ENCODE results near the gene ECE1.
"Not testable (repeated sequence)": the region's sequence is repeated elsewhere in the genome, so short reads cannot be mapped to it uniquely, and the experiment has no call there.

The ECE1 gene

DNA sequence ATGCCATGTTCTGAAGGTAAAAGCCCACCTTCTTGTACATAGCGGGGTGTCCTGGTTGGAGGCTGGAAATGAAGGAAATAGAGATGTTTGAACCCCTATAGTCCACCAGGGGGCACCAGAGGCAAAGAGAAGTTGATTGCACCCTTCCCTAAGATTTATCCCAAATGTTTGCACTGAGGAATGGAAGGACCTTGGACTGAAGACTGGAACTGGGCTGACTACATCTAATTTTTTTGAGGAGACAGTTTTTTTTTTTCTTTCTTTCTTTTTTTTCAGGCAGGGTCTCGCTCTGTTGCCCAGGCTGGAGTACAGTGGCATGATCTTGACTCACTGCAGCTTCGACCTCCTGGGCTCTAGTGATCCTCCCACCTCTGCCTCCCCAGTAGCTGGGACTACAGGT lies 58.2 kb downstream of the ECE1 start:
- peak in 1 of 2 donors; percentile 26 for DNase-seq (ENCODE audit: low read depth in 1 of 2, low spot score in 1 of 2)

DNA sequence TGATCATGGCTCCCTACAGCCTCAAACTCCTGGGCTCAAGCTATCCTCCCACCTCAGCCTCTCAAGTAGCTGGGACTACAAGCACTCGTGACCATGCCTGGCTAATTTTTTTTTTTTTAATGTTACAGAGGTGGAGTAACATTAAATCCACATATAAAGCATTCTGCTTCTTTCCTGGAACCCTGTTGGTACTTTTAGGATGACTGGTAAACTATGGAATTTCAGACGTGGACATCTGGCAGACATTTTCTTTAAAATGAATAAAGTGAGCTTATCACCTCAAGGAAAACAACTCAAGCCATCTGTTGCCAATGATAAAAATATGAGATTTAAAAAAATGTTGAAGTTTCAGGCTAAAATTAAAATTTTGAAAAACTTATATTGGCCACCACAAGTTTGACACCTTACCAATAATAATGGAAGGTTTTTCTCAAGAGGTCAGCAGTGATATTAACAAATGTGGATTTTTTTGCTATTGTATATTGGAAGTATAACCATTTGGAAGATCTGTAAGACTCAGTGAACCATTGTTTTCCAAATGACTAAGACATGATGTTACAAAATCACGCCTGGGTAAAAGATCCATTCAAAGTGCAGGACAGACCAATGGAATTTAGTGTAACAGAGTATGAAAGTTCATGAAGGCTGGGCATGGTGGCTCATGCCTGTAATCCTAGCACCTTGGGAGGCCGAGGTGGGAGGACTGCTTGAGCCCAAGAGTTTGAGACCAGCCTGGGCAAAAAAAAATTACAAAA lies 60.8 kb downstream of the ECE1 start:
- DNase-seq (ENCODE audit: low read depth in 1 of 2, low spot score in 1 of 2) = no peak

DNA sequence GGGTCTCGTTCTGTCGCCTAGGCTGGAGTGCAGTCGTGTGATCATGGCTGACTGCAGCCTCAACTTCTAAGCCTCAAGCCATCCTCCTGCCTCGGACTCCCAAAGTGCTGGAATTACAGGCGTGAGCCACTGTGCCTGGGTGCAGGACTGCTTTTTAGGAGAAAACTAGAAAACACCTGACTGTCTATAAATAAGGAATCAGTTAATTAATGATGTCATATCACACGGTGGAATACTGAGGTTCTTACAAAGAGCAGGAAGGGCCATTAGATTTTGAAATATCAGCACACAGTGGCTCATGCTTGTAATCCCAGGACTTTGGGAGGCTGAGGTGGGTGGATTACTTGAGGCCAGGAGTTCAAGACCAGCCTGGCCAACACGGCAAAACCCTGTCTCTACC lies 62.0 kb downstream of the ECE1 start:
- DNase-seq (ENCODE audit: low read depth in 1 of 2, low spot score in 1 of 2) = not testable (repeated sequence)

DNA sequence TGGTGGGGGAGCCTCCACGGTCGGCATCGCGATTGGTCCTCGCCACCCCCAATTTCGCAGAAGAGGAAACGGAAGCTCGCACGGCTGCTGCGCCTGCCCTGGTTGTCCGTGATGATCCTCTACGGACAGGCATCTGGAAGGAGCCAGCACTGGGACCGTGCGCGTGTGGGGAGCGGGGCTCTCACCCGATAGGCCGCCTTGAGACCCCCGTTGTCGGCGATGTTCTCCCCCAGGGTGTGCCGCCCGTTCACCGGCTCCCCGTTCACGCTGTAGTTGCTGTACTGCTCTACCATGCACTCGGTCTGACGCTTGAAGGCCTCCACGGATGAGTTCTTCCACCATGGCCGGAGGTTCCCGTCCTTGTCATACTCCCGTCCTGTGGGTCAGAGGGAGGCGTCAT lies 65.2 kb downstream of the ECE1 start:
- no peak for DNase-seq (ENCODE audit: low read depth in 1 of 2, low spot score in 1 of 2)

DNA sequence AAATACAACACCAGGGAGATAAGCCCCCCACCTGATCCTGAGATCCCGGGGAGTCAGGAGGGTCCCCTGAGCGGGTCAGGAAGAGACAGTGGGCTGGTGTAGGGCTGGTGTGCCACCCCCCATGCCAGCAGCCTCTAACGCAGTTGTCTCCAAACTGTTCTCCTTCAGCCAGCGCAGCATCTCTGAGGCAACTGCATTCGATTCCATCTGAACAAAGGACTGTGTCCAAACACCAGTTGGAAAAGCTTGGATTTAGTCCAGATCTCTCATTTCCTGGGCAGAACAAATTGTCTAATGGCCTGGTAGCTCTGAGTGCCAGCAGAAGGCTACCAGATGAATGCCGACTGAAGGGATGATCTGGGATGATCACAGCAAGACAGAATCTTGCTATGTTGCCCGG lies 69.4 kb downstream of the ECE1 start:
- DNase-seq (ENCODE audit: low read depth in 1 of 2, low spot score in 1 of 2) = no peak

DNA sequence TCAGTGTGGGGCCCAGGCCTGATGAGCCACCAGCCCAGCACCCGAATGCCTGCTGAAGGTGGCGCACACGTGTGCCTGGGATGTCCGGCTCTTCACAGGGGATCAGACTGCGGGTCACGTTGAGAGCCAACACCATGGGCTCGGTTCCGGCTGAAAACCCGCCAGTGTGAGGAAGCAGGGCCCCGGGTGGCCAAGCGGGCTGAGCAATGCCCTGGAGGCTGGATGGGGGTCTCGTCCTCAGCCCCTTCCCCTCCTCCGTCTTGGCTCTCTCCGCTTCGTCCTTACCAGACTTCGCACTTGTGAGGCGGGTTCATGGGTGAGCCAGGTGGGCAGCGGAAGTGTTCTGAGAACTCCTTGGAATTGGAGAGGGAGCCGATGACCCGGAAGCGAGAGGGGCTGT lies 70.6 kb downstream of the ECE1 start:
- DNase-seq (ENCODE audit: low read depth in 1 of 2, low spot score in 1 of 2) = no peak

DNA sequence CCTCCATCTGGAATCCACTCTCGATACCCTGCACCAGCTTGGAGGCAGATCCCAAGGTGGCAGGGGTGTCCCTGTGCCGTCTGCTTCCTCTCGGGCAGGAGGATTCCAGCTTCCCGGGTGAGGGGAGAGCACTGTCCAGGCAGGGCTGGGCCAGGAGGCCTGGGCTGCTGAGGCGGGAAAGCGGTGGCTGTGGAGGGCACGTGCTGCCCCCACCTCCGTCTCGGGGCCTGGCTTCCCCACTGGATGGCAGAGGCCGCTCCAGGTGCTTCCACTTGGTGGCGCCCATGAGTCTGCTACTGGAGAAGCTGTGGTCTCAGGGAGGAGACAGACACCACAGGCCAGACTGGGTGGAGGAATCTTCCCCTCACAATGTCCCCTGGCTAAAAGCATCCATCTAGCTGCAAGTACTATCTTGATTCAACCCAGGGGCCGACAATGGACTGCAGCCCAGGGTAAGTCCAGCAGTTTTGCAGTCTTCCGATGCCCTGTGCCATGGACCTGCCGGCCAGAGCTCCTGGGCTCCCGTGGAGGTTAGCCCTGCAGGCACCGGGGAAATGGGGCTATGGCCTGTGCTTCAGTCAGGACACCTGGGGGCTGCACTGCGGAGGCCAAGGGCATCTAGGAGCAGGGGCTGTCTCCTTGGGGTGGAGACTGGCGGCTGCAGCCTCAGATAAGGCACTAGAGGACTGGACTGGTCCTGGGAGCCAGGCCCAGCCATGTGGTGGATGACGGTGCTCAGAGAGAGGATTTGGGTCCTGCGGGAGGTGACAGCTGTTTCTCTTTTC lies 72.3 kb downstream of the ECE1 start:
- peak in 1 of 2 donors; percentile 18 for DNase-seq (ENCODE audit: low read depth in 1 of 2, low spot score in 1 of 2)

DNA sequence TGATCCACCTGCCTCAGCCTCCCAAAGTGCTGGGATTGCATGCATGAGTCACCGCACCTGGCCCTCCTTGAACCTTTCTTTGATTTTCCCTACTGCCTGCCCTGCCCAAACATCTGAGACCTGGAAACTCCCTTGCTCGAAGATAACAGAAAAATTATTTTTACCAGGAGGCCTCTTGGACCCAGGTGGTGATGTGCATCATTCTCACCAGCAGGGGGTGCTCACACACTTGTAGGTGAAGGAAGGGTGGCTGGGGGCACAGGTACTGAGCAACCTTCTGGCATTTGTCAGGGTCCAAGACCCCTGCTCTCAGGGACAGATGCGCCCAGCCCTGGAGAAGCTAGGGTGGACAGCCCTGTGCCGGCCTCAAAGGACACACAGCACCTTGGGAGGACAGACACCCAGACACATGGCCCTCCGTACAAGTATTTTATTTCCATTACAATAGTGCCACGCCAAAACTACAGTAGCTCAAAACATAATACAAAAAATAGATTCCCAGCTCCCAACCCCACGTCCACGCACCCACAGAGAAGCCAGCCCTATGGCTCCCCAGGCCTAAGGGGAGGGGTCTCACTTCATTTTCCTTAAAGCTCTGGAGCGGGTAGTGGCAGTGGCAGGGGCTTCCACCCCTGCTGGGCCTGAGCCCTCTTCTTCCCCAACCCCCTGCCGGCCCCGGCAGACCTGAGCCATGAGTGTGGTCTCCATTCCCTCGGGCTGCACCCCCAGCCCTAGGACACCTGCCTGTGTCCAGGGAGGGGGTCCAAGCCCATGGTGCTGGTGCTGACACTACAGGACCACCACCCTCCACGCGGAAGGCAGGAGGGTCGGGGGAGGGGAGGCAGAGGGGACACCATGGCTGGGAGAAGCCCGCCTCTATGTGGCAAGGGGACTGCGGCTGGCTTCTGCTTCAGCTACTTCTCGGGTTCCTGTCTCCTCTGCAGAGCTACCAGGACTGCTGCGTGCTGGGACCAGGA lies 73.1 kb downstream of the ECE1 start:
- DNase-seq (ENCODE audit: low read depth in 1 of 2, low spot score in 1 of 2) = peak; percentile 49 to 64

DNA sequence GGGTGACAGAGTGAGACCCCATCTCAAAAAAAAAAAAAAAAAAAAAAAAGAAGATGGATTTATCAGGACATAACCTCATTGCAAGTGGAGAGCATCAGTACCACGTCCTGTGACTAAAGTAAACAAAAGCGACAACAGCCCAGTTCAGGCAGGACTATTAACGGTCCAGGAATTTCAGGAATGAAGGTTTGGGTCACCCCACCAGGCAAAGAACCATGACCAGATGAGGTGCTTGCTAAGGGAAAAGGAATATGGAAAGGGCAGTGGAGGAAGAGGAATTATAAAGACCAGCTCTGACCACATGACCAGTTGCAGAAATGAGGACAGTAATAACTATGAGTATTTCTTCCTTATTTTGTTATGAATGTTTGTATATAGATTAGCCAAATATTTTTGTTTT lies 78.1 kb downstream of the ECE1 start:
- no peak for DNase-seq (ENCODE audit: low read depth in 1 of 2, low spot score in 1 of 2)

DNA sequence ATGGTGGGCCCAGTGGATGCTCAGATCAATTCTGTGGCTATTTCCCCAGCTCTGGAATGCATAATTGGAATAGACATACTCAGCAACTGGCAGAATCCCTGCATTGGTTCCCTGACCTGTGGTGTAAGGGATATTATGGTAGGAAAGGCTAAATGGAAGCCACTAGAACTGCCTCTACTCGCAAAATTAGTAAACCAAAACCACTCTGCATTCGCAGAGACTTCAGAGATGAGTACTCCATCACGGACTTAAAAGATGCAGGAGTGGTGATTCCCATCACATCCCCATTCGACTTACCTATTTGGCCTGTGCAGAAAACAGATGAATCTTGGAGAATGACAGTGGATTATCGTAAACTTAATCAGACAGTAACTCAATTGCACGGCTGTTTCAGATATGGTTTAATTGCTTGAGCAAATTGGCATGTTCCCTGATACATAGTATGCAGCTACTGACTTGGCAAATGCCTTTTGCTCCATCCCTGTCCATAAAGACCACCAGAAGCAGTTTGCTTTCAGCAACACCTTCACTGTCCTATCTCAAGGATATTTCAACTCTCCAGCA lies 82.0 kb downstream of the ECE1 start:
- not testable (repeated sequence) for DNase-seq (ENCODE audit: low read depth in 1 of 2, low spot score in 1 of 2)

DNA sequence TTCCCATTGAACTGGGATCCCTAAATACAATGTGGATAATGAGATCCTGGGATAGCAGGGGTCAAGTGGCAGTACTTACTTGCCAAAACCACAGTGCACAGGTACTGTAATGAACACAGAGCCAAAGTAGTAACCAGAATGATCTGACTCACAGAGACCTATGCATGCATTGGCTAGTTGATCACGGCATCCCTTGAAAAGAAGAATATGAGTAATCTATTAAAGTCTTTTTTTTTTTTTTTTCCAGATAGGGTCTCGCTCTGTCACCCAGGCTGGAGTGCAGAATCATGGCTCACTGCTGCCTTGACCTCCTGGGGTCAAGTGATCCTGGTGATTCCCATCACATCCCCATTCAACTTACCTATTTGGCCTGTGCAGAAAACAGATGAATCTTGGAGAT lies 84.1 kb downstream of the ECE1 start:
- DNase-seq (ENCODE audit: low read depth in 1 of 2, low spot score in 1 of 2) = no peak

DNA sequence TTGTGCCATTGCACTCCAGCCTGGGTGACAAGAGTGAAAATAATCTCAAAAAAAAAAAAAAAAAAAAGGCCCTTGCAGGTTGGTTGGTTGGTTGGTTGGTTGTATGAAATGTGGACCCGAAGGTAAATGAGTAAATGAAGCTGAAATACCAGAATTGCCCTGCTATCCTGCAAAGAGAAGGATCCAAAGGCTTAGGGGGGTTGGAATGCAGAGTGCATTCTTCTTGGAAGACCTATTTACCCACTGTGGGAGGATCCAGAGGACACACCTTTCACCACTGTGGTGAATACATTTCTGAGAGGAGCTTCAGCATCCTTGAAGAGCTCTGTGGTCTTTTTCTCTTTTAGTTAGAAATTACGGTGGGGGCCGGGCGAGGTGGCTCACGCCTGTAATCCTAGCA lies 84.8 kb downstream of the ECE1 start:
- DNase-seq (ENCODE audit: low read depth in 1 of 2, low spot score in 1 of 2) = no peak

DNA sequence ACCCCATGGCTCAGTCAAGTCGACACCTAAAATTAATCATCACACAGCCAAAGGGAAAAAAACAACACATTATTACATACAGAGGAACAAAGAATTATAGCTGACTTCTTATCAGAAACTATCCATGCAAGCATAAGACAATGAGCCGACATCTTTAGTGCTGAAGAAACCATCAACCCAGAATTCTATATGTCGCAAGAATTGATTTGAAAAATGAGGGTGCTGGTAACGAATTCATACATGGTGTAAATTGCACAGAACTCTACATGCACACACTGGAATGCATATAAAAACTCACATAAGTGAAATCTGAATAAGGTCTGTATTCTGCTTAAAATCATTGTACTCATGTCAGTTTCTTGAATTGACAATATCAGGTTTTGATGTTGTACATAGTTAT lies 88.6 kb downstream of the ECE1 start:
- DNase-seq (ENCODE audit: low read depth in 1 of 2, low spot score in 1 of 2) = no peak

DNA sequence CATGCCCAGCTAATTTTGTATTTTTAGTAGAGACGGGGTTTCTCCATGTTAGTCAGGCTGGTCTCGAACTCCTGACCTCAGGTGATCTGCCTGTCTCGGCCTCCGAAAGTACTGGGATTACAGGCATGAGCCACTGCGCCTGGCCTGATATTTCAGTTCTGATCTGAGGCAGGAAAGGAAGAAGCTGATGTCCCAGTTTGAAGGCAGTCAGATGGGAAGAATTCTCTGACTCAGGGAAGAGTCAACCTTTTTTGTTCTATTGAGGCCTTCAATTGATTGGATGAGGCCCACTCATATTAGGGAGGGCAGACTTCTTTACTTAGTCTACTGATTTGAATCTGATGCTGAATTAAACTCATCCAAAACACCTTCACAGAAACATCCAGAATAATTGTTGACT lies 89.0 kb downstream of the ECE1 start:
- DNase-seq (ENCODE audit: low read depth in 1 of 2, low spot score in 1 of 2) = not testable (repeated sequence)

DNA sequence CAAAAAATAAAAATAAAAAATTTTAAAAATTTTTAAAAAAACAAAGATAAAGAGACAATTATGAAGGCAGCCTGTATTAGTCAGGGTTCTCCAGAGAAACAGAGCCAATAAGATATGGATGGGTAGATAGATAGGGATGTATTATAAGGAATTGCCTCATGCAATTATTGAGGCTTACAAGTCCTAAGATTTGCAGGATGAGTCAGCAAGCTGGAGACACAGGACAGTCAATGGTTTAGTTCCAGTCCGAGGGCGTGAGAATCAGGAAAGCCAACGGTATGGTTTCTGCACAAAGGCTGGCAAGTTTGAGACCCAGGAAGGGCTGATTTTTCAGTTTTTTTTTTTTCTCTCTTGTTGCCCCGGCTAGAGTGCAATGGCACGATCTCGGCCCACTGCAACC lies 89.5 kb downstream of the ECE1 start:
- DNase-seq (ENCODE audit: low read depth in 1 of 2, low spot score in 1 of 2) = no peak

DNA sequence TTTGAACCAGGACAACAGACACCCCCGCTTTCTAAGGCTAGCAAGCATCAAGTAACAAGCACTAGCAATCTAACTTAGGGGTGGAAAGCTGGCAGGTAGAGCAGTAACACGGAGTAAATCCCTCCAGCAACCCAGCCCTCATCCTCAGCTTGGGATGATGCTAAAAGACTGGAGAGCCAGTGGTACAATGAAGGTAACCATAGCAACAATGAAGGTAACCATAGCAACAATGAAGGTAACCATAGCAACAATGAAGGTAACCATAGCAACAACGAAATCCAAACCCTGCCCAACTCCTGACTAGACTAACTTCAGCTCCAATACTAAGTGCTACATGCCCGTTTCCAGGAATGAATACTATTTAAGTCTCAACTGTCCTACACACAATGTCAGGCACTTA lies 91.3 kb downstream of the ECE1 start:
- no peak for DNase-seq (ENCODE audit: low read depth in 1 of 2, low spot score in 1 of 2)

DNA sequence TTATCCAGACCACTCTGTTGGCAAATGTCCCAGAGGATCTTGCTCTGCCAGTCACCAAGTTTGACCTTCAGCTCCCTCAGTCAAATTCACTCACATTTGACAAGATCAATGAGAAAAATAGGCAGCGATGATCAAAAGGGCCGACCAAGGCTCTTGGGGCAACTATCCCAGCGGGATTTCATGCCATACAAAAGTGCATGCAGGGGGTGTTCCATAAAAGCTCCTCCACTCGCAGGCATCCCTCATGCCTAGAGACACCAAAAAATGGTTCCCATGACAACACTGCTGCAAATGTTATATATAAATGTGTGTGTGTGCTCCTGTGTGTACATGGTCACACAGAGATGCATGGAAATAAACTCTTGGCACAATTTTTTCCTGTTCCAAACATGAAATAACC lies 97.4 kb downstream of the ECE1 start:
- no peak for DNase-seq (ENCODE audit: low read depth in 1 of 2, low spot score in 1 of 2)

DNA sequence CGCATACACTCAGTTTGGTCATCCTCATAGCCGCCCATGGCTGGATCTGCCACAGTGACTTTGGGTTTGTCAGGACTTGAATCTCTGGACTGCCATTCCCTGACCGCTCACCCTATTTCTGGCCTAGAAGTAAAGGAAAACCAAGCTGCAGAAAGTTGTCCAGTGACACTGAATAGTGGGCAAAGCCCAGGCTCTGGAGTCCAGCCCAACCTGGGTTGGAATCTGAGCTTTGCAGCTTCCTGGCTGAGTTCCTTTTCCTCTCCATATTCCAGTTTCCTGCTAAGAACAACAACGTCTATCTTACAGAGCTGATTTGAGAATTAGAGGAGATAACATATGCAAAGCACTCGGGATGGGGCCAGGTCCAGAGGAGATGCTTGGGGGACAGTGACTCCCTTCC lies 98.0 kb downstream of the ECE1 start:
- no peak for DNase-seq (ENCODE audit: low read depth in 1 of 2, low spot score in 1 of 2)

DNA sequence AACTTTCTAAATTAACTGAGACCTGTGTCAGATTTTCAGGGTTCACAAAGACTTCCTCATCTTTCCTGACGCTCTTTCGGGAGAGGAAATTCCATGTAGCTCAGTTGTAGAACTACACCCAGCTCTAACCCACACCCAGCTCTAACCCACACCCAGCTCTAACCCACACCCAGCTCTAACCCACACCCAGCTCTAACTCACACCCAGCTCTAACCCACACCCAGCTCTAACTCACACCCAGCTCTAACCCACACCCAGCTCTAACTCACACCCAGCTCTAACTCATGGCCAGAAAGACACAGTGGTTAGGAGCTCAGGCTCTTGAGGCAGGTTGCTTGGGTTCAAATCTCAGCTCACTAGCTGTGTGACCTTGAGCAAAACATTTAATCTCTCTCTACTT lies 99.5 kb downstream of the ECE1 start:
- DNase-seq (ENCODE audit: low read depth in 1 of 2, low spot score in 1 of 2) = not testable (repeated sequence)

DNA sequence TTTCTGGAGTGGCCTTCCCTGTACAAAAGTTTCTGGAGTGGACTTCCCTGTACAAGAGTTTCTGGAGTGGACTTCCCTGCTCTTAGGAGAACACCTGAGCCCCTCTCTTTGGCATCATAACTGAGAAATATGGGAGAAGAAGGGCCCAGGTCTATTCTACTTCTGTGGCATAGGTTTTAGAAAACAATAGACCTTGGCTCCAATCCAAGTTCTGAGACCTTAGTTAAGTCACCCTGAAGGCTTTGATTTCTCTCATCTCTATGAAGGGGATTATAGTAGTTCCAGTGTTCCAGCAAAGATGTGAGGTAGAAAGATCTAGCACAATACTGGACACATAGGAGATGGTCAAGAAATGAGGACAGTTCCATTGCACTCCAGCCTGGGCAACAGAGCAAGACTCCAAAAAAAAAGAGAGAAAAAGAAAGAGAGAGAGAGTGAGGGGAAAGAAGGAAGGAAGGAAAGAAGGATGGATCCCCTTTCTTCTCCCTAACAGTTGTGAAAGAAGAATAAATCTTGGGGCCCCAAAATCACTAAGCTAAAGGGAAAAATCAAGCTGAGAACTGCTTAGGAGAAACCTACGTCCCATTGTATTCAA lies 100.3 kb downstream of the ECE1 start:
- DNase-seq (ENCODE audit: low read depth in 1 of 2, low spot score in 1 of 2) = no peak

DNA sequence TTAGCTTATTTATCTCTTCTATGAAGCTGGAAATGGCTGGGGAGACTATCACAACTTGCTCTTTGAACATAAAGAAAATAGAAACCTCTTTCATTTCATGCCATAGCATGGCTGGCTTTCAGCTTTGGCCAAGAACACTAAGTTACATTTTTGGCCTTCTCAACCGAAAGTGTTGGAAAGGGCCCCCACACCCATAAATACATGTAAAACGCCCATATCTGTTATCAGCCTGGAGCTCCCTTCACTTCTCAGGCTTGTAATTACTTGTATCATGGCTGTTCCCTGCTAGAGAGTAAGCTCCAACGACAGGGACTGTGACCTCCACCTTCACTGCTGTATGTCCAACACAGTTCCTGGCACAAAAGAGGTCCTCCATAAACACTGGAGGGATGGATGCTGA lies 100.8 kb downstream of the ECE1 start:
- DNase-seq (ENCODE audit: low read depth in 1 of 2, low spot score in 1 of 2) = no peak
